Ishikawa (cell line): ENCODE measurements around the gene AK1.

ENCODE experiments used
- CEBPB ChIP-seq: IDR thresholded peaks from 2 replicates; pipeline ENCODE4 v1.6.1; 2012
- CREB1 ChIP-seq: IDR thresholded peaks from 2 replicates; pipeline ENCODE4 v1.6.1; 2012; ENCODE audit warnings: low read depth
- EGR1 ChIP-seq: IDR thresholded peaks from 2 replicates; pipeline ENCODE4 v1.6.1; 2012
- EP300 ChIP-seq: IDR thresholded peaks from 2 replicates; pipeline ENCODE4 v1.6.1; 2012; ENCODE audit warnings: borderline replicate concordance
- FOXM1 ChIP-seq: IDR thresholded peaks from 2 replicates; pipeline ENCODE4 v1.6.1; 2012; ENCODE audit warnings: low read depth, borderline replicate concordance
- MAX ChIP-seq: IDR thresholded peaks from 2 replicates; pipeline ENCODE4 v1.6.1; 2012
- NFIC ChIP-seq: IDR thresholded peaks from 2 replicates; pipeline ENCODE4 v1.6.1; 2012
- RAD21 ChIP-seq: IDR thresholded peaks from 2 replicates; pipeline ENCODE4 v1.6.1; 2012; ENCODE audit warnings: low read depth
- REST ChIP-seq: IDR thresholded peaks from 2 replicates; pipeline ENCODE4 v1.6.1; 2012; ENCODE audit warnings: low read depth, mild to moderate bottlenecking
- TAF1 ChIP-seq: IDR thresholded peaks from 2 replicates; pipeline ENCODE4 v1.6.1; 2012; ENCODE audit warnings: low read depth, mild to moderate bottlenecking
- TCF12 ChIP-seq: IDR thresholded peaks from 2 replicates; pipeline ENCODE4 v1.6.1; 2012; ENCODE audit warnings: low read depth
- TEAD4 ChIP-seq: IDR thresholded peaks from 2 replicates; pipeline ENCODE4 v1.6.1; 2012
- USF1 ChIP-seq: IDR thresholded peaks from 2 replicates; pipeline ENCODE4 v1.6.1; 2012
- YY1 ChIP-seq: IDR thresholded peaks from 2 replicates; pipeline ENCODE4 v1.6.1; 2012; ENCODE audit warnings: low read depth
- ZBTB7A ChIP-seq: IDR thresholded peaks from 2 replicates; pipeline ENCODE4 v1.6.1; 2012; ENCODE audit warnings: low read depth

The AK1 gene

GRCh38 chr9:127846443-127847177 lies 30.9 kb downstream of the AK1 start:
- TF ChIP-seq ZBTB7A (no peak), TAF1 (no peak), YY1 (no peak), REST (no peak), EGR1 (no peak), EP300 (no peak), USF1 (no peak), CEBPB (no peak), RAD21 (no peak), TCF12 (no peak), TEAD4 (no peak), MAX (no peak), FOXM1 (no peak)

- TF ChIP-seq RAD21 (no peak), MAX (no peak), CREB1 (no peak), ZBTB7A (no peak), TAF1 (no peak), EP300 (no peak), EGR1 (no peak), YY1 (no peak), FOXM1 (no peak), TCF12 (no peak), REST (no peak), USF1 (no peak), TEAD4 (no peak), CEBPB (no peak), NFIC (no peak)
Measured at GRCh38 chr9:127844821-127845359, 32.6 kb downstream of the AK1 start.

- TF ChIP-seq ZBTB7A = no peak
- TF ChIP-seq TEAD4 = no peak
- TF ChIP-seq NFIC = no peak
- TF ChIP-seq EP300 = no peak
- TF ChIP-seq FOXM1 = no peak
- TF ChIP-seq YY1 = no peak
- TF ChIP-seq MAX = no peak
Measured at GRCh38 chr9:127841087-127841835, 36.2 kb downstream of the AK1 start.

GRCh38 chr9:127838375-127839078 lies 38.9 kb downstream of the AK1 start:
- TF ChIP-seq CREB1 (no peak), EP300 (no peak), TCF12 (no peak), ZBTB7A (no peak), RAD21 (no peak), EGR1 (no peak), YY1 (no peak), NFIC (no peak), MAX (no peak), TAF1 (no peak), REST (no peak), TEAD4 (no peak), USF1 (no peak), CEBPB (no peak)
